Stimulated activated CD4-positive, alpha-beta T cell treated with anti-CD3 and anti-CD28 coated beads, Interleukin-12 subunit alpha, Interleukin-12 subunit beta, amount 100 ng/mL, for 4 hours (primary cell): ENCODE measurements around the gene CHST11.

Experiments used
- DNase-seq: peaks from one replicate; pipeline ENCODE4 v3.0.0-alpha.2; 2020

Gene CHST11

GRCh38 chr12:104484079-104484478 is 27.3 kb downstream of the CHST11 start:
- DNase-seq: no peak

GRCh38 chr12:104485651-104486362 is 29.1 kb downstream of the CHST11 start:
- no peak for DNase-seq

- no peak for DNase-seq
Measured at GRCh38 chr12:104486363-104486750, 29.6 kb downstream of the CHST11 start.

DNA sequence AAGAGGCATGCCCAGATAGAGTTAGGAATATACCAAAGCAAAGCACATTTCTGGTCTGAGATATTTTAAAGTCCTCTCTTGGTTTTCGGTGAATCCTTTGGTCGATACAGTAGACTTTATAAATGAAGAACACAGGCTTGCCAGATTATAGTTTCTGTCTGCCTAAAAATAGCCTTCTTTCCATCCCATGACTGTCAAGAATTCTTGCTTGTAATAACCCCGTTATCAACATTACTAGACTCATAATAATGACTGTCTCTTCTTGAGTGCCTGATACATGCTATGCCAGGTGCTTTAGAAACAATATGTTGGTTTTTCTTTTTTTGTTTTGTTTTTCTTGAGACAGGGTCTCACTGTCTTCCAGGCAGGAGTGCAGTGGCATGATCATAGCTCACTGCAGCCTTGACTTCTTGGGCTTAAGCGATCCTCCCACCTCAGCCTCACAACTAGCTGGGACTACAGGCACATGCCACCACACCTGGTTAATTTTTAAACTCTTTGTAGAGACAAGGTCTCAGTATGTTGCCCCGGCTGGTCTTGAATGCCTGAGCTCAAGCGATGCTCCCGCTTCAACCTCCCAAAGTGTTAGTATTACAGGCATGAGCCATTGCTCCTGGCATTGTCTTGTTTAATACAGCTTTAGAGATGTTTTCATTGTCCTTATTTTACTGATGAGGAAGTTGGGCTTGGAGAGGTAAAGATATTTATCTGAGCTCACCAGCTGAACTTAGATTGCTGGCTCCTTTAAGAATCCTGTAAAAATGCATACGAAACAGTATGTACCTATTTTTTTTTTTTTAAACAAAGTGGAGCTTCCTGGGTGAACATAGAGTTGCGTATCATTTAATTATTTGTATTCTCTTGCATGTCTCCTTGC is 30.4 kb downstream of the CHST11 start:
- DNase-seq: no peak

- DNase-seq: no peak
Measured at GRCh38 chr12:104488374-104488773, 31.6 kb downstream of the CHST11 start.

GRCh38 chr12:104490186-104490585 is 33.4 kb downstream of the CHST11 start:
- no peak for DNase-seq

GRCh38 chr12:104490850-104491249 is 34.1 kb downstream of the CHST11 start:
- DNase-seq: no peak

GRCh38 chr12:104493496-104493895 is 36.7 kb downstream of the CHST11 start:
- DNase-seq: no peak

DNA sequence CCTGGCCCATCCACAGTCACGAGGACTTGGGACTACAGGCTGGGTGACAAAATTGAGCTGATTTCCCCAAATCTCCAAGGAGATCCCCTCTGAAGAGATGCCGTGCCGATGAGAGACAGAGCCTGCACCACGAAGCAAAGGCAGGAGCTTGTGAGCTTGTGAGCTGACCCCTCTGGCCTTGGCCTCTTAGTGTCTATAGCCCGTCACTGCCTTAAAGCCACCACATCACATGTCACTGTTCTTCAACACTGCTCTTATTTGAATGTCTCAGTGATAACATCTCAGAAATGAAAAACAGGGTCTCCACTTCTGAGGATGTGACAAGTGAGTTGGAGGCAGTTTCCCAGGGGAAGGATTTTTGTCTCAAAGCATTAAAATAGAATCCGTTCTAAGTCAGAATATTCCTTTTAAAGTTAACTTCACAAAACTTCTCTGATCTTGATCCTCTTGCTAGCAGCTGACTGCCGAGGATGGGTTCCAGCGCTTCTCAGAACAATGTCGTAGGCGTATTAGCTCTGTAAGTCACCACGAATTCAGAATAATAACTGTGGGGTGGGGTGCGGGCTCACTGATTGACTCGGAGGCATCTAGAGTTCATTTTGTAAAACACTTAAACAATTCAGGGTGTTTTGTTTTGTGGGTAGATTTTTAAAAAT is 37.5 kb downstream of the CHST11 start:
- peak; percentile 61 for DNase-seq

DNA sequence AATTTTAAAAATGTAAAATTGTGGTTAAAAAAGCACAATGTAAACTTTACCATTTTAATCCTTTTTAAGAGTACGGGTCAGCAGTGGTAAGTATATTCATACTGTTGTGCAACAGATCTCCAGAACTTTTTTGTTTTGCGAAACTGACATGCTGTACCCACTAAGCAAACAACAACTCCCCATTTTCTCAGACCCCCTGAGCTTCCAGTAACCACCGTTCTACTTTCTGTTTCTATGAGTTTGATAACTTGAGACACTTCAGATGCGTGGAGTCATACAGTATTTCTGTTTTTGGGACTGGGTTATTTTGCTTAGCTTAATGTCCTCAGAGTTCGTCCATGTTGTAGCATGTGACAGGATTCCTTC is 38.0 kb downstream of the CHST11 start:
- DNase-seq: no peak

DNA sequence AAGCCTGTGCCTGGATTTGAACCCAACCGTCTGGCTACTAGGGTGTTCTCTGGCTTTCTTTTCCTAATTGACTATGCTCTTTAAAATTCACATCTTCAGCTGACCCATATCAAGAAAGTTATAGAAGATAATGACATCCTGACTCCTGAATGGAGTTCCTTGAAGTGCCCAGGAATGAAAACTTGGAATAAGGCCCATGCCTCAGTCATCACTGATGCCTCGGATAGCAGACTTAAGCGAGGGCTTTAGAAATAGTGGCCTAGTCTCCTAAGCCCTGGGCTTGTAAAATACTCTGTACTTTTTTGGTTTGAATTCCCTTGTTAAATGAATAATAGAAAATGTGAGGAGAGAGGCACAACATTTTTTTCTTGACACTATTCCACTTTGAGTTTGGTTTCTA is 39.0 kb downstream of the CHST11 start:
- no peak for DNase-seq

DNA sequence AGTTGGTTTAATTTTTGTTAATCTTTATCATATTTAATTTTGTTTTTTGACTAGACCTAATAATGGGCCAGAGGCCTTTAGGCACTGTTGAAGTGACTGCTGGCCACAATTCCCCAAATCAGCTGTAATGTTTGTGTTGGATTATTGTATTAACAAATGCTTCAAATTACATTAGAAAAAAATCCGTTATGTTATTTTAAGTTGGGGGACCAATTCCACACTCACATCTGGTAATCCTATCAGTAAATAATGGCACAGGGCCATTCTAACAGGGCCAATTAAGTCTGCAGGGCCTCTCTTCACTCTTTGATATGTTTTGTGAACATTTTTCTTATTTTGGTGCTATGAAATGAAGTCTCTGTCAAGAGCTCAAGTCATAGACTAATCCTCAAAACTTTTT is 39.6 kb downstream of the CHST11 start:
- DNase-seq: no peak

DNA sequence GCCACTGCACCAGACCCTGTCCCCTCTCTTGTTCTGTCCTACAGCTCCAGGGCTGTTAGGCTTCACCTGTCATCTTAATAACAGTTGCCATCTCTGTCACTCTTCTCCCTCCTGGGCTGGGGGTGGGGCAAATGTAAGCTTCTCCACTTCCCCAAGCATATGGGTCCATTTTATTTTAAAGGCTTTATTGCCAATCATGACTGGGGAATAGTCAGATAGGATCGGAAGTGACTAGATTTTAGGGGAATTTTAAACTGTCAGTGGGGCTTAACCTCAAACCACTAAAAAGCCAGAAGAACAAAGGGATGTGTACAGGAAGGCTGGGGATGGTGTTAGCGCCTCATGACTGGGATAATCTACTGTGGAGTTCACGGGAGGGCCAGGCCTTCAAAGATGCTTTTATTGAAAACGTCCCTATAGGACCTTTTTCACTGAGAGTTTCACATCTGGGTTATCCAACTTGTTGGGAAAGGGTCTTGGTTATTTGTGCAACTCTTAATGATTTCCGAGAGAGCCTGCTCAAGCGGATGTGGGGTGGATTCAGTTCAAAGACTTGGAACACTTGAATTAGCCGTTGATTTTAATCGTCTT is 41.6 kb downstream of the CHST11 start:
- no peak for DNase-seq

DNA sequence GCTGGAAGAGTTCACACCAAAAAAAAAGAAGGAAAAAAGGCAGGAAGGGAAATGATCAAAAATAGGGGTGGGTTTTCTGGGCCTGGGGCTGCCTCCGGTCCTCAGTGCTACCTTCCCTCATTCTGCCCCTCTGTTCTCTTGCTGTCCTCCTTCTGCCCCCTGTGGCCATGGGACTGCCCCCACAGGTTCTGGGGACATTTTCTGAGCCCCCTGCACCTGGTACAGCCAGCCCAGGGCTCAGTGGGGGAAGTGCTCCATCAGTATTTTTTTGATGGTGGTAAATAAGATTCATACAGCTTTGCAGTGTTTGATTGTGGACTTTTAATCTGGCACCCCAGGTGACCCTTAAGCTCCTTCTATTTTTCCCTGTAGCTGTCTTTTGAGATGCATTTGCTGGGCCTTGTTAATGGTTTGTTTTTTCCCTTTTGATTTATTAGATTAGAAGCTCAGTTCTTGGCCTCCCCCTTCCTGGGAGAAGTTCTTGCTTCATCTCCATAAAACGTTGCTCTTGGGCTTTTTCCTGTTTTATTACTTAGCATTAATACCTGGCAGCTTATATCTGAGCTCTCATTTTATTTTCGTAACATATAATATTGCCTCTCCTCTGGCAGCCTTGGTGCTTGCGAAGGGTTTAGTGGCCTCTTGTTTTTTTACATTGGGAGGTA is 43.1 kb downstream of the CHST11 start:
- no peak for DNase-seq

- DNase-seq: no peak
Measured at GRCh38 chr12:104501115-104501514, 44.4 kb downstream of the CHST11 start.

DNA sequence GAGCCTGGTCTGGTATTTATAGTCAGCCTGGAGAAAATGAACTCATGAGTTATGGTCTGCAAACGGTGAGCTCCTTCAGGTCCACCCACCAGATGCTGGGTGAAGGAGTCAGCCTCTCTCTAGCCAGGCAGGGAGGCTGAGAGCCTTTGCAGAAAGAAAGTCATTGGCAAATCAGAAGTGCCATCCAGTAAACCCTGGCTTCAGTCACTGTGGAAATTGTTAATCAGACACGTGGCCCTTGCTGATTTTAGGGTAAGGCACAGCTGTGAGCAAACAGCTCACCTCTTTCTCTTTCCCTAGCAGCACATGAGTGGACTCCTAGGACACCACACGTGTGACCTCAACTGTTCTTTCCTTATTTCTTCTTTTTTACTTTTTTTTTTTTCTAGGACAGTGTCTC is 44.9 kb downstream of the CHST11 start:
- DNase-seq: no peak

- no peak for DNase-seq
Measured at GRCh38 chr12:104502217-104502616, 45.5 kb downstream of the CHST11 start.

DNA sequence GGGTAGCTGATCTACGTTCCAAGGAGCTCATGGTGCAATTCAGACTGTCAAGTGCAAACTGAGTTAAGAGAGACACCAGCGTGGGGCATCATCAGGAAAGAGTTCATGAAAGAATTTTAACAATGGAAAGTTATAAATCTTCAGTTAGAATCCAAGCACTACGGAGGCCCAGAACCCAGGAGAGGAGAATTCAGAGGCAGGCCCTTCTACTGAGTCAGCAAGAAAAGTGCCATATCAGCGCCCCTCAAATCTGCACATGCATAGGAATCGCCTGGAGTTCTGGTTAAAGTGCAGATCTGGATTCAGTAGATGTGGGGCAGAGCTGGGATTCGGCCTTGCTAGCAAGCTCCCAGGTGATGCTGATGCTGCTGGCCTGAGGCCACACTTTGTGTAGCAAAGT is 45.9 kb downstream of the CHST11 start:
- no peak for DNase-seq

GRCh38 chr12:104503191-104503590 is 46.4 kb downstream of the CHST11 start:
- DNase-seq: no peak

GRCh38 chr12:104504146-104504545 is 47.4 kb downstream of the CHST11 start:
- DNase-seq: no peak

DNA sequence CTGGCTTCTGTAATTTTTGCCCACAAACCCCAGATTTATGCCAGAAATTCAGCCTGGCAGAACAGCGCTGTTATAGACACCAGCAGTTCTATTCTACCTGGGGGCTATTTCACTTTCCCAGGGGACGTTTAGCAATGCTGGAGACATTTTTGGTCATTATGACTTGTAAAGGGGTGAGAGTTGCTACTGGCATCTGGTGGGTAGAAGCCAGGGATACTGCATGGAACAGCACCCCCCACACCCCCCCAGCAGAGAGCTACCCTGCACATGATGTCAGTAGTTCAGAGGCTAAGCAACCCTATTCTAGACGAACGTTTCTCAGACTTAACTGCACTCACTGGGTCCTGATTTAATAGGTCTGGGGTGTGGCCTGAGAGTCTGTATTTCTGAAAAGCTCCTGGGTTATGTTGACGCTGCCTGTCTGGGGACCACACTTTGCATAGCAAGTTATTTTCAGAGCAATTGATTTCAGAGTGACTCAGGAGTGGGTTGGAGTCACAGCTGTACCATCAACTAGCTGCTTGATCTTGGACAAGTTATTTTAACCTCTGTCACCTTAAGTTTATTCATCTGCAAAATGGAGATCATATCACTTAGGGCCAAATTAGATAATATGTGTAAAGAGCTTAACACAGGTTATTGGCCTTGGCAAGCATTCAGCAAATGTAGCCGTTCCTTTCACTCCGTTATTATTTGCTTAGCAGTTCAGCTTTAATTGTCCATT is 48.5 kb downstream of the CHST11 start:
- no peak for DNase-seq
